ENCODE results near the gene GPBAR1. TPM values are rescaled to one million over a fixed set of nuclear protein-coding genes. Genes with fewer than 3 reads are reported as not detected.
A peak's percentile ranks its signal among the peaks of the same experiment; 100 is the strongest.

Gene GPBAR1
- total and polyA plus RNA-seq, 4 donors = 0.42 to 2.7 (median 1.8) TPM

- H3K27ac ChIP-seq (ENCODE audit: low read depth in 1 of 2, low read length in 2 of 2) = peak overlapping the region; percentile 80 to 84
- H3K4me3 ChIP-seq (ENCODE audit: low read depth in 1 of 3, low read length in 3 of 3) = no peak overlapping the region
- H3K9ac ChIP-seq (ENCODE audit: low read depth in 1 of 2, low read length in 2 of 2) = peak overlapping the region in 1 of 2 donors; percentile 79
- DNase-seq (ENCODE audit: low spot score) = peak; percentile 83
- peak; percentile 46 for TF ChIP-seq HNF4G (IDR thresholded peaks at IDR 0.05)
- TF ChIP-seq MAX (IDR thresholded peaks at IDR 0.05) = no peak
- TF ChIP-seq NR2F2 (IDR thresholded peaks at IDR 0.05) = peak; percentile 32
- no peak for TF ChIP-seq RXRA (IDR thresholded peaks at IDR 0.05)
- no peak for TF ChIP-seq FOXA2 (IDR thresholded peaks at IDR 0.05)
- TF ChIP-seq JUND (IDR thresholded peaks at IDR 0.05) = peak; percentile 15 to 68
- peak; percentile 60 for TF ChIP-seq SP1 (IDR thresholded peaks at IDR 0.05)
- peak; percentile 13 for TF ChIP-seq YY1 (IDR thresholded peaks at IDR 0.05)
- TF ChIP-seq HNF4A (conservative IDR thresholded peaks at IDR 0.05) = peak; percentile 39 to 74
- no peak for TF ChIP-seq GABPA (IDR thresholded peaks at IDR 0.05 in 1 of 2, conservative IDR thresholded peaks at IDR 0.05 in 1 of 2)
- no peaks in the 10 kb centered on the region for H3K36me3 ChIP-seq (ENCODE audit: control insufficient read depth in 4 of 4, insufficient read depth in 3 of 4, low read depth in 1 of 4, low read length in 3 of 4)
- no peaks in the 10 kb centered on the region for H3K27me3 ChIP-seq (ENCODE audit: control insufficient read depth in 4 of 4, insufficient read depth in 4 of 4, low read length in 3 of 4)
- 32% methylated on average over 11 of the region's 11 CpGs for WGBS
- H3K4me1 ChIP-seq (ENCODE audit: control insufficient read depth in 4 of 4, insufficient read depth in 4 of 4, low read length in 3 of 4) = peaks cover 40 to 91% (median 77%) of the 10 kb centered on the region in 4 donors
- H3K9me3 ChIP-seq (ENCODE audit: control insufficient read depth in 4 of 4, low read length in 3 of 4) = no peaks in the 10 kb centered on the region
Observed at GRCh38 chr2:218286570-218287459, 26.0 kb downstream of the GPBAR1 start.

- peaks cover 33 to 78% (median 63%) of the 10 kb centered on the region in 4 donors for H3K4me1 ChIP-seq (ENCODE audit: control insufficient read depth in 4 of 4, insufficient read depth in 4 of 4, low read length in 3 of 4)
- H3K9me3 ChIP-seq (ENCODE audit: control insufficient read depth in 4 of 4, low read length in 3 of 4) = no peaks in the 10 kb centered on the region
- no peaks in the 10 kb centered on the region for H3K27me3 ChIP-seq (ENCODE audit: control insufficient read depth in 4 of 4, insufficient read depth in 4 of 4, low read length in 3 of 4)
- H3K4me3 ChIP-seq (ENCODE audit: low read depth in 1 of 3, low read length in 3 of 3) = peak overlapping the region in 1 of 3 donors; percentile 69
- WGBS = 10% methylated on average over 6 of the region's 6 CpGs
- peak overlapping the region; percentile 10 to 69 for H3K9ac ChIP-seq (ENCODE audit: low read depth in 1 of 2, low read length in 2 of 2)
- peak overlapping the region; percentile 98 to 99 for H3K27ac ChIP-seq (ENCODE audit: low read depth in 1 of 2, low read length in 2 of 2)
- peak; percentile 53 for DNase-seq (ENCODE audit: low spot score)
- no peaks in the 10 kb centered on the region for H3K36me3 ChIP-seq (ENCODE audit: control insufficient read depth in 4 of 4, insufficient read depth in 3 of 4, low read depth in 1 of 4, low read length in 3 of 4)
- TF ChIP-seq RXRA (IDR thresholded peaks at IDR 0.05) (peak; percentile 96 to 98), EGR1 (IDR thresholded peaks at IDR 0.05; ENCODE audit: low read depth in 2 of 2) (peak in 1 of 2 donors; percentile 66), YY1 (IDR thresholded peaks at IDR 0.05) (peak; percentile 9), HNF4G (IDR thresholded peaks at IDR 0.05) (peak; percentile 32), FOXA2 (IDR thresholded peaks at IDR 0.05) (no peak), TAF1 (conservative IDR thresholded peaks at IDR 0.05) (no peak), FOXA1 (IDR thresholded peaks at IDR 0.05) (no peak), NR2F2 (IDR thresholded peaks at IDR 0.05) (peak; percentile 75), ZBTB33 (IDR thresholded peaks at IDR 0.05) (no peak), GABPA (IDR thresholded peaks at IDR 0.05 in 1 of 2, conservative IDR thresholded peaks at IDR 0.05 in 1 of 2) (no peak), JUND (IDR thresholded peaks at IDR 0.05) (peak in 1 of 2 donors; percentile 43), ATF3 (IDR thresholded peaks at IDR 0.05) (no peak), HNF4A (conservative IDR thresholded peaks at IDR 0.05) (peak; percentile 77 to 85), SP1 (IDR thresholded peaks at IDR 0.05) (peak; percentile 87), MAX (IDR thresholded peaks at IDR 0.05) (peak; percentile 59), CTCF (IDR thresholded peaks at IDR 0.05; ENCODE audit: low read depth, low read length, missing input control) (no peak), RAD21 (IDR thresholded peaks at IDR 0.05) (peak in 1 of 2 donors; percentile 31), REST (IDR thresholded peaks at IDR 0.05) (peak; percentile 40)
Observed at GRCh38 chr2:218289639-218290315, 29.0 kb downstream of the GPBAR1 start.

Data from liver (tissue), 9 donors.